NB4 (cell line): ENCODE measurements around the gene SPR.

Source experiments
- CTCF ChIP-seq: IDR thresholded peaks from one replicate; pipeline ENCODE4 v1.5.1; 2012; ENCODE audit warnings: low read depth, low read length
- POLR2A ChIP-seq: IDR thresholded peaks from 2 replicates; pipeline ENCODE4 v1.6.1; 2011; ENCODE audit warnings: mild to moderate bottlenecking; ENCODE audit not compliant: insufficient read length; ENCODE audit errors: extremely low read depth

GRCh38 chr2:72887032-72887739, at the start of gene SPR:
- TF ChIP-seq CTCF (no peak), POLR2A (peak; percentile 22)
